ENCODE measurements around the gene ETFBKMT.

The ETFBKMT gene

GRCh38 chr12:31631023-31631724 lies 28.3 kb upstream of the ETFBKMT start:
- H3K27me3 ChIP-seq (ENCODE audit: control insufficient read depth in 5 of 5, insufficient read depth in 4 of 5, low read length in 5 of 5), result no peaks in the 10 kb centered on the region
- no peak overlapping the region for H3K9ac ChIP-seq (ENCODE audit: low read length in 5 of 5)
- no peak overlapping the region for H3K4me3 ChIP-seq (ENCODE audit: low read depth in 1 of 5, low read length in 5 of 5)
- H3K9me3 ChIP-seq (ENCODE audit: control insufficient read depth in 5 of 5, low read length in 5 of 5), result no peaks in the 10 kb centered on the region
- peaks cover 3 to 18% (median 13%) of the 10 kb centered on the region in 5 donors for H3K4me1 ChIP-seq (ENCODE audit: control insufficient read depth in 5 of 5, insufficient read depth in 5 of 5, low read length in 5 of 5)
- no peaks in the 10 kb centered on the region for H3K36me3 ChIP-seq (ENCODE audit: control insufficient read depth in 5 of 5, insufficient read depth in 5 of 5, low read length in 5 of 5)
- H3K27ac ChIP-seq (ENCODE audit: low read depth, low read length), result no peak overlapping the region

DNA sequence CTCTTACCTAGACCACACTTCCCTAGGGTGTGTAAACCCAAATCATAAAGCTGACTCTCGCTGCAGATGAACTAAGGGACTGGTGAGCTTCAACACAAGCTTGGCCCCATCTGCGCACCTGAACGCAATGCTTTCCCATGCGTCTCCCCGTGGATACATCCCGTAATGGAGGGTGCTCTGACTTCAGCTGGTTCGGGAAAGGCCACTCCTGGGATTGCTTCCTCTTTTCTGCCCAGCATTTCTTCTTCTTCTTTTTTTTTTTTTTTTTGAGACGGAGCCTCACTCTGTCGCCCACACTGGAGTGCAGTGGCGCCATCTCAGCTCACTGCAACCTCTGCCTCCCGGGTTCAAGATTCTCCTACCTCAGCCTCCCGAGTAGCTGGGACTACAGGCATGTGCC lies 27.7 kb upstream of the ETFBKMT start:
- H3K9me3 ChIP-seq (ENCODE audit: control insufficient read depth in 5 of 5, low read length in 5 of 5), result no peaks in the 10 kb centered on the region
- H3K36me3 ChIP-seq (ENCODE audit: control insufficient read depth in 5 of 5, insufficient read depth in 5 of 5, low read length in 5 of 5), result no peaks in the 10 kb centered on the region
- peaks cover 3 to 18% (median 13%) of the 10 kb centered on the region in 5 donors for H3K4me1 ChIP-seq (ENCODE audit: control insufficient read depth in 5 of 5, insufficient read depth in 5 of 5, low read length in 5 of 5)
- H3K27me3 ChIP-seq (ENCODE audit: control insufficient read depth in 5 of 5, insufficient read depth in 4 of 5, low read length in 5 of 5), result no peaks in the 10 kb centered on the region
- H3K4me3 ChIP-seq (ENCODE audit: low read depth in 1 of 5, low read length in 5 of 5), result no peak overlapping the region
- no peak overlapping the region for H3K9ac ChIP-seq (ENCODE audit: low read length in 5 of 5)
- no peak overlapping the region for H3K27ac ChIP-seq (ENCODE audit: low read depth, low read length)

- H3K4me1 ChIP-seq (ENCODE audit: control insufficient read depth in 5 of 5, insufficient read depth in 5 of 5, low read length in 5 of 5), result peaks cover 3 to 13% (median 10%) of the 10 kb centered on the region in 5 donors
- H3K4me3 ChIP-seq (ENCODE audit: low read depth in 1 of 5, low read length in 5 of 5), result no peak overlapping the region
- H3K36me3 ChIP-seq (ENCODE audit: control insufficient read depth in 5 of 5, insufficient read depth in 5 of 5, low read length in 5 of 5), result no peaks in the 10 kb centered on the region
- H3K27me3 ChIP-seq (ENCODE audit: control insufficient read depth in 5 of 5, insufficient read depth in 4 of 5, low read length in 5 of 5), result no peaks in the 10 kb centered on the region
- no peak overlapping the region for H3K27ac ChIP-seq (ENCODE audit: low read depth, low read length)
- H3K9ac ChIP-seq (ENCODE audit: low read length in 5 of 5), result no peak overlapping the region
- H3K9me3 ChIP-seq (ENCODE audit: control insufficient read depth in 5 of 5, low read length in 5 of 5), result no peaks in the 10 kb centered on the region
Measured at GRCh38 chr12:31633464-31633863, 26.0 kb upstream of the ETFBKMT start.

DNA sequence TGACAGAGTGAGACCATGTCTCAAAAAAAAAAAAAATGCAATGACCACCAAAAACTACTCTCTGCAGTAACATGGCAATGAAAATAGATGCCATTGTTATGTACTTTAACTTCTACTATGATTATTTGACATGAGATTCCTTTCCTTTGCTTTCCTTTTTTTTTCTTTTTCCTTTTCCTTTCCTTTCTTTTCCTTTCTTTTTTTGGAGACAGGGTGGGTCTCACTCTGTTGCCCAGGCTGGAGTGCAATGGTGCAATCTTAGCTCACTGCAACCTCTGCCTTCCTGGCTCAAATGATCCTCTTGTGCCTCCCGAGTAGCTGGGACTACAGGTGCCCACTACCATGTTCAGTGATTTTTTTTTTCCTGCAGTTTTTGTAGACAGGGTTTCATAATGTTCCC lies 24.9 kb upstream of the ETFBKMT start:
- Histone ChIP-seq H3K27ac (ENCODE audit: low read depth, low read length) (no peak overlapping the region), H3K27me3 (ENCODE audit: control insufficient read depth in 5 of 5, insufficient read depth in 4 of 5, low read length in 5 of 5) (no peaks in the 10 kb centered on the region), H3K36me3 (ENCODE audit: control insufficient read depth in 5 of 5, insufficient read depth in 5 of 5, low read length in 5 of 5) (no peaks in the 10 kb centered on the region), H3K4me1 (ENCODE audit: control insufficient read depth in 5 of 5, insufficient read depth in 5 of 5, low read length in 5 of 5) (peaks cover 3 to 11% (median 8%) of the 10 kb centered on the region in 5 donors), H3K9me3 (ENCODE audit: control insufficient read depth in 5 of 5, low read length in 5 of 5) (no peaks in the 10 kb centered on the region), H3K4me3 (ENCODE audit: low read depth in 1 of 5, low read length in 5 of 5) (no peak overlapping the region), H3K9ac (ENCODE audit: low read length in 5 of 5) (no peak overlapping the region)

GRCh38 chr12:31641509-31642090 lies 17.9 kb upstream of the ETFBKMT start:
- no peak overlapping the region for H3K27ac ChIP-seq (ENCODE audit: low read depth, low read length)
- H3K36me3 ChIP-seq (ENCODE audit: control insufficient read depth in 5 of 5, insufficient read depth in 5 of 5, low read length in 5 of 5), result no peaks in the 10 kb centered on the region
- H3K4me3 ChIP-seq (ENCODE audit: low read depth in 1 of 5, low read length in 5 of 5), result no peak overlapping the region
- no peaks in the 10 kb centered on the region for H3K27me3 ChIP-seq (ENCODE audit: control insufficient read depth in 5 of 5, insufficient read depth in 4 of 5, low read length in 5 of 5)
- peaks cover 0 to 5% (median 0%) of the 10 kb centered on the region in 5 donors for H3K4me1 ChIP-seq (ENCODE audit: control insufficient read depth in 5 of 5, insufficient read depth in 5 of 5, low read length in 5 of 5)
- H3K9ac ChIP-seq (ENCODE audit: low read length in 5 of 5), result no peak overlapping the region
- no peaks in the 10 kb centered on the region for H3K9me3 ChIP-seq (ENCODE audit: control insufficient read depth in 5 of 5, low read length in 5 of 5)

DNA sequence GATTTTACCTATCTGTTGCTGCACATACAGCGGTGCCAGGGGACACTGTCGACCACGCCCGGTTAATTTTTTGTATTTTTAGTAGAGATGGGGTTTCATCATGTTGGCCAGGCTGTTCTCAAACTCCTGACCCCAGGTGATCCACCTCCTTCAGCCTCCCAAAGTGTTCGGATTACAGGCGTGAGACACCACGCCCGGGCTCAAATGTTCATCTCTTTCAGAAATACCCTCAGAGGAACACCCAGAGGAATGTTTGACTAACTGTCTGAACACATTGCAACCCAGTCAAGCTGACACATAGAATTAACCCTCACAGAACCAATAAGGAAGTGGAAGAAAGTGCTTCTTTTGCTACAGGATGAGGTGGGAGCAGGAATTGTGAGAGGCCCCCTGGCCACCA lies 15.0 kb upstream of the ETFBKMT start:
- Histone ChIP-seq H3K27ac (ENCODE audit: low read depth, low read length) (no peak overlapping the region), H3K9ac (ENCODE audit: low read length in 5 of 5) (no peak overlapping the region), H3K4me3 (ENCODE audit: low read depth in 1 of 5, low read length in 5 of 5) (no peak overlapping the region), H3K27me3 (ENCODE audit: control insufficient read depth in 5 of 5, insufficient read depth in 4 of 5, low read length in 5 of 5) (no peaks in the 10 kb centered on the region), H3K4me1 (ENCODE audit: control insufficient read depth in 5 of 5, insufficient read depth in 5 of 5, low read length in 5 of 5) (peaks cover 0 to 11% (median 3%) of the 10 kb centered on the region in 5 donors), H3K9me3 (ENCODE audit: control insufficient read depth in 5 of 5, low read length in 5 of 5) (no peaks in the 10 kb centered on the region), H3K36me3 (ENCODE audit: control insufficient read depth in 5 of 5, insufficient read depth in 5 of 5, low read length in 5 of 5) (no peaks in the 10 kb centered on the region)

DNA sequence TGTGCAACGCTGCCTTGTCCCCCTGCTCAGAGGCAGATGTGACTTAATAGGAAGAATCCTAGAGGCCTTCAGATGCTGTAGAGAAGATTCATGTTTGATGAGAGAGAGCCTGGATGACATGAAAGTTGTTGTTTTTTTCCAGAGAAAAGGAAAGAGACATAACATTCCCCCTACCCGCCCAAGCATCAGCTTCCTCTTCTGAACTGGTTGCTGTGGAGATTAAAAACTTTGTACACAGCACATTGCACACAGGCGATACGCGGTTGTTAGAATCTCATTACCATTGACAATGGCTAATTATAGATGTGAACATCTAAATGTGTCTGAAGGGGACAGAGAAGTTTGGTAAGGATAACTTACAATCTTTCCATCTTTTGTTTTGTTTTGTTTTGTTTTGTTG lies 13.6 kb upstream of the ETFBKMT start:
- H3K27me3 ChIP-seq (ENCODE audit: control insufficient read depth in 5 of 5, insufficient read depth in 4 of 5, low read length in 5 of 5), result no peaks in the 10 kb centered on the region
- H3K9ac ChIP-seq (ENCODE audit: low read length in 5 of 5), result peak overlapping the region in 1 of 5 donors; percentile 5
- peaks cover 3 to 22% (median 11%) of the 10 kb centered on the region in 5 donors for H3K4me1 ChIP-seq (ENCODE audit: control insufficient read depth in 5 of 5, insufficient read depth in 5 of 5, low read length in 5 of 5)
- H3K27ac ChIP-seq (ENCODE audit: low read depth, low read length), result no peak overlapping the region
- no peaks in the 10 kb centered on the region for H3K36me3 ChIP-seq (ENCODE audit: control insufficient read depth in 5 of 5, insufficient read depth in 5 of 5, low read length in 5 of 5)
- no peak overlapping the region for H3K4me3 ChIP-seq (ENCODE audit: low read depth in 1 of 5, low read length in 5 of 5)
- no peaks in the 10 kb centered on the region for H3K9me3 ChIP-seq (ENCODE audit: control insufficient read depth in 5 of 5, low read length in 5 of 5)

GRCh38 chr12:31647086-31647491 lies 12.4 kb upstream of the ETFBKMT start:
- Histone ChIP-seq H3K9ac (ENCODE audit: low read length in 5 of 5) (no peak overlapping the region), H3K4me3 (ENCODE audit: low read depth in 1 of 5, low read length in 5 of 5) (no peak overlapping the region), H3K9me3 (ENCODE audit: control insufficient read depth in 5 of 5, low read length in 5 of 5) (no peaks in the 10 kb centered on the region), H3K36me3 (ENCODE audit: control insufficient read depth in 5 of 5, insufficient read depth in 5 of 5, low read length in 5 of 5) (no peaks in the 10 kb centered on the region), H3K27me3 (ENCODE audit: control insufficient read depth in 5 of 5, insufficient read depth in 4 of 5, low read length in 5 of 5) (no peaks in the 10 kb centered on the region), H3K27ac (ENCODE audit: low read depth, low read length) (no peak overlapping the region), H3K4me1 (ENCODE audit: control insufficient read depth in 5 of 5, insufficient read depth in 5 of 5, low read length in 5 of 5) (peaks cover 3 to 30% (median 14%) of the 10 kb centered on the region in 5 donors)

DNA sequence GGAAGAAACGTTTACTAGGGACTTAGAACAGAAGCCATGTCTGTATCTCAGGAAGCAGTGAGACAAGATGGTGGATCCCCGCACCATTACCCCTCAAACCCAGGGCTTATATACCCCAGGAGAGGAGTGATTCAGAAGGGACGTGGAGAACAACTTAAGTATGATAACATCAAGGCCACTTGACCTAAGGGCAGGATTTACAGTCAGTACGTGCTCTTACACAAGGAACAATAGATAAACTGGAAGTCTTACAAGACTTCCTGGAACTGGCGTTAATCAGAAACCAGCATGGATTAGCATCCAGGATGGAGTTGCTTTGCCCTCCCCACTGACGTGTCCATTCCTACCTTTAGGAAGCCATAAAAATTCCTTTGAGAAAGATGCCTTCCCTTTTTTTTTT lies 8.6 kb upstream of the ETFBKMT start:
- peak overlapping the region; percentile 49 to 71 (median 64) for H3K4me3 ChIP-seq (ENCODE audit: low read depth in 1 of 5, low read length in 5 of 5)
- peak overlapping the region; percentile 9 for H3K27ac ChIP-seq (ENCODE audit: low read depth, low read length)
- no peaks in the 10 kb centered on the region for H3K9me3 ChIP-seq (ENCODE audit: control insufficient read depth in 5 of 5, low read length in 5 of 5)
- peak overlapping the region in 3 of 5 donors; percentile 34 to 59 (median 39) for H3K9ac ChIP-seq (ENCODE audit: low read length in 5 of 5)
- H3K27me3 ChIP-seq (ENCODE audit: control insufficient read depth in 5 of 5, insufficient read depth in 4 of 5, low read length in 5 of 5), result no peaks in the 10 kb centered on the region
- H3K4me1 ChIP-seq (ENCODE audit: control insufficient read depth in 5 of 5, insufficient read depth in 5 of 5, low read length in 5 of 5), result peaks cover 4 to 41% (median 27%) of the 10 kb centered on the region in 5 donors
- no peaks in the 10 kb centered on the region for H3K36me3 ChIP-seq (ENCODE audit: control insufficient read depth in 5 of 5, insufficient read depth in 5 of 5, low read length in 5 of 5)

DNA sequence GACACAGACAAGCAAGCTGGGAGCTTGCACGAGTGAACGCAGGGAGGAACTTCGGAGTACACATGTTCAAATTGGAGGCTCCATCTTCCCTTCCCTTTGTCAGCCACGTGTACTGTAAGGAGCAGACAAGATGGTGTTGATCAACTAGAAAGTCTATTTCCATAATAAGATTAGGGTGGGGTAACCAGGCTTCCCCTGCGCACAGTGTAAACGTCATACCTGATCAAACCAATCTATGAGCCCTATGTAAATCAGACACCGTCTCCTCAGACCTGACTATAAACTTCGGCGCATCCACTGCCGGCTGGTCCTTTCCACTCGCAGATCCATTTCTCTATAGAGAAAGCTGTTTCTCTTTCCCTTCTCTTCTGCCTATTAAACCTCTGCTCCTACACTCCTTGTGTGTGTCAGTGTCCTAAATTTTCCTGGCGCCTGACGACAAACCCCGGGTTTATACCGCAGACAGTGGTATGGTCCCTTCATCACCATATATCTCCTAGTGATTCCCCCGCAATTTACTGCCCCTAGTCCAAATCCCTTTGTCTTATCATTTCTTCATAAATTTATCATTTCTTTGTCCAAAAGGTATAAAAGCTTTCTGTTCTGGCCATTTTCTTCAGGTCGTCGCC lies 7.5 kb upstream of the ETFBKMT start:
- H3K36me3 ChIP-seq (ENCODE audit: control insufficient read depth in 5 of 5, insufficient read depth in 5 of 5, low read length in 5 of 5), result no peaks in the 10 kb centered on the region
- H3K27me3 ChIP-seq (ENCODE audit: control insufficient read depth in 5 of 5, insufficient read depth in 4 of 5, low read length in 5 of 5), result no peaks in the 10 kb centered on the region
- H3K4me3 ChIP-seq (ENCODE audit: low read depth in 1 of 5, low read length in 5 of 5), result peak overlapping the region; percentile 47 to 69 (median 64)
- H3K4me1 ChIP-seq (ENCODE audit: control insufficient read depth in 5 of 5, insufficient read depth in 5 of 5, low read length in 5 of 5), result peaks cover 4 to 34% (median 27%) of the 10 kb centered on the region in 5 donors
- H3K9ac ChIP-seq (ENCODE audit: low read length in 5 of 5), result peak overlapping the region in 1 of 5 donors; percentile 72
- peak overlapping the region; percentile 54 for H3K27ac ChIP-seq (ENCODE audit: low read depth, low read length)
- H3K9me3 ChIP-seq (ENCODE audit: control insufficient read depth in 5 of 5, low read length in 5 of 5), result no peaks in the 10 kb centered on the region

All from subcutaneous abdominal adipose tissue (tissue), 5 donors.